Liver (tissue), 9 donors: Measurements from ENCODE around the gene RAB28. TPM values are rescaled to one million over a fixed set of nuclear protein-coding genes. Genes with fewer than 3 reads are reported as not detected.

Experiments used
- DNase-seq: peaks from one replicate; pipeline ENCODE4 v3.0.0-alpha.2; 2017; ENCODE audit warnings: low spot score
- H3K27ac ChIP-seq, 2 donors: one replicate each; pipeline ENCODE4 v1.7.0; 2013; ENCODE audit warnings: inconsistent platforms in 2 of 2, low read length in 2 of 2, control low read depth in 1 of 2, low read depth in 1 of 2, mild to moderate bottlenecking in 1 of 2
- H3K27me3 ChIP-seq, 4 donors: one replicate each; pipeline versions ENCODE4 v1.6.1 to v1.7.0; 2013; ENCODE audit warnings: low read length in 3 of 4, inconsistent platforms in 1 of 4, mild to moderate bottlenecking in 1 of 4, moderate library complexity in 1 of 4; ENCODE audit not compliant: control insufficient read depth in 4 of 4, insufficient read depth in 4 of 4
- H3K36me3 ChIP-seq, 4 donors: one replicate each; pipeline versions ENCODE4 v1.6.1 to v1.7.0; 2013; ENCODE audit warnings: low read length in 3 of 4, mild to moderate bottlenecking in 3 of 4, low read depth in 1 of 4, moderate library complexity in 1 of 4; ENCODE audit not compliant: control insufficient read depth in 4 of 4, insufficient read depth in 3 of 4
- H3K4me1 ChIP-seq, 4 donors: one replicate each; pipeline versions ENCODE4 v1.6.1 to v1.7.0; 2013; ENCODE audit warnings: low read length in 3 of 4, mild to moderate bottlenecking in 3 of 4, moderate library complexity in 1 of 4; ENCODE audit not compliant: control insufficient read depth in 4 of 4, insufficient read depth in 4 of 4
- H3K4me3 ChIP-seq, 3 donors: one replicate each; pipeline versions ENCODE4 v1.6.1 to v1.7.0; 2013; ENCODE audit warnings: low read length in 3 of 3, control low read depth in 1 of 3, low read depth in 1 of 3, mild to moderate bottlenecking in 1 of 3
- H3K9ac ChIP-seq, 2 donors: one replicate each; pipeline ENCODE4 v1.7.0; 2013; ENCODE audit warnings: low read length in 2 of 2, mild to moderate bottlenecking in 2 of 2, moderate library complexity in 2 of 2, control low read depth in 1 of 2, low read depth in 1 of 2
- H3K9me3 ChIP-seq, 4 donors: one replicate each; pipeline versions ENCODE4 v1.6.1 to v1.7.0; 2013; ENCODE audit warnings: low read length in 3 of 4; ENCODE audit not compliant: control insufficient read depth in 4 of 4
- EGR1 ChIP-seq, 2 donors: IDR thresholded peaks; 2 replicates each; pipeline ENCODE4 v1.6.1; 2016 to 2018; ENCODE audit warnings: antibody characterized with exemption in 2 of 2, low read depth in 2 of 2
- FOXA1 ChIP-seq: IDR thresholded peaks from 2 replicates; pipeline ENCODE4 v1.6.1; 2016; ENCODE audit warnings: antibody characterized with exemption
- FOXA2 ChIP-seq: IDR thresholded peaks from 2 replicates; pipeline ENCODE4 v1.6.1; 2016; ENCODE audit warnings: antibody characterized with exemption
- GABPA ChIP-seq, 2 donors: IDR thresholded peaks in 1 of 2; conservative IDR thresholded peaks in 1 of 2; 2 replicates each; pipeline ENCODE4 v1.6.1; 2016; ENCODE audit warnings: antibody characterized with exemption in 2 of 2, mild to moderate bottlenecking in 1 of 2, moderate library complexity in 1 of 2
- HNF4A ChIP-seq, 2 donors: conservative IDR thresholded peaks; 2 replicates each; pipeline ENCODE4 v1.6.1; 2016; ENCODE audit warnings: antibody characterized with exemption in 2 of 2, mild to moderate bottlenecking in 2 of 2
- HNF4G ChIP-seq: IDR thresholded peaks from 2 replicates; pipeline ENCODE4 v1.6.1; 2016; ENCODE audit warnings: antibody characterized with exemption
- JUND ChIP-seq, 2 donors: IDR thresholded peaks; 2 replicates each; pipeline ENCODE4 v1.6.1; 2016; ENCODE audit warnings: antibody characterized with exemption in 2 of 2
- NR2F2 ChIP-seq: IDR thresholded peaks from 2 replicates; pipeline ENCODE4 v1.6.1; 2016; ENCODE audit warnings: antibody characterized with exemption
- RAD21 ChIP-seq, 2 donors: IDR thresholded peaks; 2 replicates each; pipeline ENCODE4 v1.6.1; 2016; ENCODE audit warnings: antibody characterized with exemption in 2 of 2, mild to moderate bottlenecking in 2 of 2
- RXRA ChIP-seq, 2 donors: IDR thresholded peaks; 2 replicates each; pipeline ENCODE4 v1.6.1; 2017 to 2018; ENCODE audit warnings: antibody characterized with exemption in 2 of 2, mild to moderate bottlenecking in 1 of 2
- SP1 ChIP-seq: IDR thresholded peaks from 2 replicates; pipeline ENCODE4 v1.6.1; 2018; ENCODE audit warnings: antibody characterized with exemption, mild to moderate bottlenecking
- TAF1 ChIP-seq: conservative IDR thresholded peaks from 2 replicates; pipeline ENCODE4 v1.6.1; 2016; ENCODE audit warnings: antibody characterized with exemption, mild to moderate bottlenecking
- YY1 ChIP-seq: IDR thresholded peaks from 2 replicates; pipeline ENCODE4 v1.6.1; 2016; ENCODE audit warnings: antibody characterized with exemption, mild to moderate bottlenecking
- WGBS: extraction: QIAGEN DNeasy Blood & Tissue Kit; methylation state at CpG from one replicate; pipeline ENCODE4 v1.1.7; 2013; 5-methylcytosine and 5-hydroxymethylcytosine counted together
- polyA plus RNA-seq, 2 donors: library from polyadenylated mRNA; stranded (reverse) in 1 of 2; unstranded in 1 of 2; fragments of 200-250 nt in 1 of 2; fragments of >200 nt in 1 of 2; fragmentation: Nextera tagmentation in 1 of 2; extraction: Ambion mirVana in 1 of 2; gene quantifications; one replicate each; pipeline versions ENCODE4 v1.2.1 to v1.2.3, GENCODE V29; 2013 to 2015
- total RNA-seq, 2 donors: library from RNA; depleted of rRNA; stranded (reverse); fragments of >200 nt; gene quantifications; one replicate each; pipeline ENCODE4 v1.2.3, GENCODE V29; 2014
- TF ChIP-seq, protein P1 (sequence below): IDR thresholded peaks from 2 replicates; pipeline ENCODE4 v1.6.1; 2016; ENCODE audit warnings: antibody characterized with exemption
- TF ChIP-seq, protein P2 (sequence below): IDR thresholded peaks from 2 replicates; pipeline ENCODE4 v1.6.1; 2016; ENCODE audit warnings: antibody characterized with exemption, mild to moderate bottlenecking
- TF ChIP-seq, protein P3 (sequence below): IDR thresholded peaks from 2 replicates; pipeline ENCODE4 v1.6.1; 2016; ENCODE audit warnings: antibody characterized with exemption
- TF ChIP-seq, protein P4 (sequence below): IDR thresholded peaks from 2 replicates; pipeline ENCODE4 v1.6.1; 2016; ENCODE audit warnings: antibody characterized with exemption
- TF ChIP-seq, protein P5 (sequence below): fragments of 150-350 bp; IDR thresholded peaks from 2 replicates; pipeline ENCODE4 v1.5.1; 2017; ENCODE audit warnings: improper control_type of control experiment, low read depth, low read length; ENCODE audit not compliant: missing input control
- donor health status: healthy.
- donor health status: healthy.
- donor health status: healthy.
- donor health status: healthy.
- donor health status: healthy.

Gene RAB28
- total and polyA plus RNA-seq, 4 donors: 3.9 to 7.7 (median 6.8) TPM

- DNase-seq: no peak
These were observed 41.6 kb upstream of the RAB28 start for GRCh38 chr4:13525606-13526281.

More at GRCh38 chr4:13525606-13526281, 41.6 kb upstream of the RAB28 start:
- Histone ChIP-seq H3K9ac (no peak overlapping the region), H3K36me3 (peaks cover 0 to 2% (median 0%) of the 10 kb centered on the region in 4 donors), H3K27ac (no peak overlapping the region), H3K27me3 (peaks cover 10 to 52% (median 19%) of the 10 kb centered on the region in 4 donors), H3K4me3 (no peak overlapping the region), H3K4me1 (peaks cover 0 to 16% (median 6%) of the 10 kb centered on the region in 4 donors), H3K9me3 (peaks cover 11 to 19% (median 11%) of the 10 kb centered on the region in 4 donors)
- WGBS: 55% methylated on average over 4 of the region's 4 CpGs
- no peak for TF ChIP-seq RAD21 (IDR thresholded peaks at IDR 0.05)
- TF ChIP-seq, protein P1, sequence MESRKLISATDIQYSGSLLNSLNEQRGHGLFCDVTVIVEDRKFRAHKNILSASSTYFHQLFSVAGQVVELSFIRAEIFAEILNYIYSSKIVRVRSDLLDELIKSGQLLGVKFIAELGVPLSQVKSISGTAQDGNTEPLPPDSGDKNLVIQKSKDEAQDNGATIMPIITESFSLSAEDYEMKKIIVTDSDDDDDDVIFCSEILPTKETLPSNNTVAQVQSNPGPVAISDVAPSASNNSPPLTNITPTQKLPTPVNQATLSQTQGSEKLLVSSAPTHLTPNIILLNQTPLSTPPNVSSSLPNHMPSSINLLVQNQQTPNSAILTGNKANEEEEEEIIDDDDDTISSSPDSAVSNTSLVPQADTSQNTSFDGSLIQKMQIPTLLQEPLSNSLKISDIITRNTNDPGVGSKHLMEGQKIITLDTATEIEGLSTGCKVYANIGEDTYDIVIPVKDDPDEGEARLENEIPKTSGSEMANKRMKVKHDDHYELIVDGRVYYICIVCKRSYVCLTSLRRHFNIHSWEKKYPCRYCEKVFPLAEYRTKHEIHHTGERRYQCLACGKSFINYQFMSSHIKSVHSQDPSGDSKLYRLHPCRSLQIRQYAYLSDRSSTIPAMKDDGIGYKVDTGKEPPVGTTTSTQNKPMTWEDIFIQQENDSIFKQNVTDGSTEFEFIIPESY: no peak
- TF ChIP-seq FOXA2: no peak
- TF ChIP-seq, protein P2, sequence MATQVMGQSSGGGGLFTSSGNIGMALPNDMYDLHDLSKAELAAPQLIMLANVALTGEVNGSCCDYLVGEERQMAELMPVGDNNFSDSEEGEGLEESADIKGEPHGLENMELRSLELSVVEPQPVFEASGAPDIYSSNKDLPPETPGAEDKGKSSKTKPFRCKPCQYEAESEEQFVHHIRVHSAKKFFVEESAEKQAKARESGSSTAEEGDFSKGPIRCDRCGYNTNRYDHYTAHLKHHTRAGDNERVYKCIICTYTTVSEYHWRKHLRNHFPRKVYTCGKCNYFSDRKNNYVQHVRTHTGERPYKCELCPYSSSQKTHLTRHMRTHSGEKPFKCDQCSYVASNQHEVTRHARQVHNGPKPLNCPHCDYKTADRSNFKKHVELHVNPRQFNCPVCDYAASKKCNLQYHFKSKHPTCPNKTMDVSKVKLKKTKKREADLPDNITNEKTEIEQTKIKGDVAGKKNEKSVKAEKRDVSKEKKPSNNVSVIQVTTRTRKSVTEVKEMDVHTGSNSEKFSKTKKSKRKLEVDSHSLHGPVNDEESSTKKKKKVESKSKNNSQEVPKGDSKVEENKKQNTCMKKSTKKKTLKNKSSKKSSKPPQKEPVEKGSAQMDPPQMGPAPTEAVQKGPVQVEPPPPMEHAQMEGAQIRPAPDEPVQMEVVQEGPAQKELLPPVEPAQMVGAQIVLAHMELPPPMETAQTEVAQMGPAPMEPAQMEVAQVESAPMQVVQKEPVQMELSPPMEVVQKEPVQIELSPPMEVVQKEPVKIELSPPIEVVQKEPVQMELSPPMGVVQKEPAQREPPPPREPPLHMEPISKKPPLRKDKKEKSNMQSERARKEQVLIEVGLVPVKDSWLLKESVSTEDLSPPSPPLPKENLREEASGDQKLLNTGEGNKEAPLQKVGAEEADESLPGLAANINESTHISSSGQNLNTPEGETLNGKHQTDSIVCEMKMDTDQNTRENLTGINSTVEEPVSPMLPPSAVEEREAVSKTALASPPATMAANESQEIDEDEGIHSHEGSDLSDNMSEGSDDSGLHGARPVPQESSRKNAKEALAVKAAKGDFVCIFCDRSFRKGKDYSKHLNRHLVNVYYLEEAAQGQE: no peak
- TF ChIP-seq, protein P3, sequence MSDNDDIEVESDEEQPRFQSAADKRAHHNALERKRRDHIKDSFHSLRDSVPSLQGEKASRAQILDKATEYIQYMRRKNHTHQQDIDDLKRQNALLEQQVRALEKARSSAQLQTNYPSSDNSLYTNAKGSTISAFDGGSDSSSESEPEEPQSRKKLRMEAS: no peak
- TF ChIP-seq, protein P4, sequence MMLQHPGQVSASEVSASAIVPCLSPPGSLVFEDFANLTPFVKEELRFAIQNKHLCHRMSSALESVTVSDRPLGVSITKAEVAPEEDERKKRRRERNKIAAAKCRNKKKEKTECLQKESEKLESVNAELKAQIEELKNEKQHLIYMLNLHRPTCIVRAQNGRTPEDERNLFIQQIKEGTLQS: no peak
- no peak for TF ChIP-seq HNF4G
- TF ChIP-seq NR2F2: no peak
- TF ChIP-seq JUND (IDR thresholded peaks at IDR 0.05): no peak
- no peak for TF ChIP-seq RXRA (IDR thresholded peaks at IDR 0.05)
- no peak for TF ChIP-seq EGR1 (IDR thresholded peaks at IDR 0.05; ENCODE audit: low read depth in 2 of 2)
- TF ChIP-seq YY1: no peak
- TF ChIP-seq TAF1: no peak
- no peak for TF ChIP-seq SP1
- no peak for TF ChIP-seq HNF4A (conservative IDR thresholded peaks at IDR 0.05)
- no peak for TF ChIP-seq FOXA1
- TF ChIP-seq, protein P5, sequence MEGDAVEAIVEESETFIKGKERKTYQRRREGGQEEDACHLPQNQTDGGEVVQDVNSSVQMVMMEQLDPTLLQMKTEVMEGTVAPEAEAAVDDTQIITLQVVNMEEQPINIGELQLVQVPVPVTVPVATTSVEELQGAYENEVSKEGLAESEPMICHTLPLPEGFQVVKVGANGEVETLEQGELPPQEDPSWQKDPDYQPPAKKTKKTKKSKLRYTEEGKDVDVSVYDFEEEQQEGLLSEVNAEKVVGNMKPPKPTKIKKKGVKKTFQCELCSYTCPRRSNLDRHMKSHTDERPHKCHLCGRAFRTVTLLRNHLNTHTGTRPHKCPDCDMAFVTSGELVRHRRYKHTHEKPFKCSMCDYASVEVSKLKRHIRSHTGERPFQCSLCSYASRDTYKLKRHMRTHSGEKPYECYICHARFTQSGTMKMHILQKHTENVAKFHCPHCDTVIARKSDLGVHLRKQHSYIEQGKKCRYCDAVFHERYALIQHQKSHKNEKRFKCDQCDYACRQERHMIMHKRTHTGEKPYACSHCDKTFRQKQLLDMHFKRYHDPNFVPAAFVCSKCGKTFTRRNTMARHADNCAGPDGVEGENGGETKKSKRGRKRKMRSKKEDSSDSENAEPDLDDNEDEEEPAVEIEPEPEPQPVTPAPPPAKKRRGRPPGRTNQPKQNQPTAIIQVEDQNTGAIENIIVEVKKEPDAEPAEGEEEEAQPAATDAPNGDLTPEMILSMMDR: no peak
- TF ChIP-seq GABPA (IDR thresholded peaks at IDR 0.05 in 1 of 2, conservative IDR thresholded peaks at IDR 0.05 in 1 of 2): no peak
